HepG2 (cell line): ENCODE measurements around the gene ASB11. TPM values are rescaled to one million over a fixed set of nuclear protein-coding genes. Genes with fewer than 3 reads are reported as not detected.
A peak's percentile ranks its signal among the peaks of the same experiment; 100 is the strongest.

Experiments
- ARNTL ChIP-seq: sonication (generic); formaldehyde crosslinking; IDR thresholded peaks from 2 replicates; pipeline ENCODE4 v1.4.0; 2020; ENCODE audit warnings: mild to moderate bottlenecking, missing genetic modification reagents
- CCDC6 ChIP-seq: sonication (generic); formaldehyde crosslinking; IDR thresholded peaks from 2 replicates; pipeline ENCODE4 v1.8.1; 2022; ENCODE audit warnings: mild to moderate bottlenecking, missing genetic modification reagents, moderate library complexity
- EP300 ChIP-seq, 3 experiments: sonication (generic) in 1 of 3; formaldehyde crosslinking in 1 of 3; IDR thresholded peaks; 2 replicates each; pipeline versions ENCODE4 v1.5.1 to v1.6.1; 2011 to 2020; ENCODE audit warnings: low read depth in 2 of 3, low read length in 2 of 3, borderline replicate concordance in 1 of 3, improper control_type of control experiment in 1 of 3, mild to moderate bottlenecking in 1 of 3, missing genetic modification reagents in 1 of 3, moderate library complexity in 1 of 3
- GTF3A ChIP-seq: sonication (generic); formaldehyde crosslinking; conservative IDR thresholded peaks from 2 replicates; pipeline ENCODE4 v1.4.0; 2020; ENCODE audit warnings: mild to moderate bottlenecking, missing genetic modification reagents
- MBD4 ChIP-seq: IDR thresholded peaks from 2 replicates; pipeline ENCODE4 v1.6.1; 2012; ENCODE audit warnings: low read length, inconsistent platforms, borderline replicate concordance
- PAWR ChIP-seq: sonication (generic); formaldehyde crosslinking; IDR thresholded peaks from 2 replicates; pipeline ENCODE4 v1.4.0; 2020; ENCODE audit warnings: missing genetic modification reagents, mild to moderate bottlenecking, borderline replicate concordance
- SCMH1 ChIP-seq: sonication (generic); formaldehyde crosslinking; IDR thresholded peaks from 2 replicates; pipeline ENCODE4 v1.9.0; 2021; ENCODE audit warnings: missing genetic modification reagents, mild to moderate bottlenecking, borderline replicate concordance
- SIN3B ChIP-seq: fragments of 150-350 bp; IDR thresholded peaks from 2 replicates; pipeline ENCODE4 v1.6.1; 2014; ENCODE audit warnings: low read length
- TOE1 ChIP-seq: sonication (generic); formaldehyde crosslinking; IDR thresholded peaks from 2 replicates; pipeline ENCODE4 v1.4.0; 2020; ENCODE audit warnings: mild to moderate bottlenecking, missing genetic modification reagents
- ZMYM4 ChIP-seq: sonication (generic); formaldehyde crosslinking; IDR thresholded peaks from 2 replicates; pipeline ENCODE4 v1.8.1; 2023; ENCODE audit warnings: mild to moderate bottlenecking, missing genetic modification reagents
- ZNF256 ChIP-seq: sonication (generic); formaldehyde crosslinking; conservative IDR thresholded peaks from 2 replicates; pipeline ENCODE4 v1.4.0; 2020; ENCODE audit warnings: missing genetic modification reagents
- ZNF264 ChIP-seq: sonication (generic); formaldehyde crosslinking; IDR thresholded peaks from 2 replicates; pipeline ENCODE4 v1.4.0; 2020; ENCODE audit warnings: missing genetic modification reagents
- ZNF720 ChIP-seq: sonication (generic); formaldehyde crosslinking; IDR thresholded peaks from 2 replicates; pipeline ENCODE4 v1.4.0; 2020; ENCODE audit warnings: missing genetic modification reagents
- polyA plus RNA-seq, 8 experiments: library from polyadenylated mRNA; depleted of rRNA in 3 of 8; stranded (reverse) in 7 of 8; unstranded in 1 of 8; fragments of >200 nt; fragmentation: Illumina TruSeq in 4 of 8; extraction: Trizol in 4 of 8; gene quantifications; 2 replicates each; pipeline versions ENCODE4 v1.2.1 to v1.2.3, GENCODE V29; 2011 to 2016; ENCODE audit warnings: low read depth in 4 of 8, missing spikeins in 1 of 8, mixed read lengths in 1 of 8; ENCODE audit not compliant: insufficient read depth in 1 of 8
- total RNA-seq, 5 experiments: library from RNA; depleted of rRNA; stranded (reverse); fragments of >200 nt; fragmentation: Illumina TruSeq; extraction: Trizol; gene quantifications; 2 replicates each; pipeline ENCODE4 v1.2.3, GENCODE V29; 2016; ENCODE audit warnings: low read depth in 1 of 5
- TF ChIP-seq, protein P1 (sequence below): sonication (generic); formaldehyde crosslinking; IDR thresholded peaks from 2 replicates; pipeline ENCODE4 v1.5.0; 2020; ENCODE audit warnings: mild to moderate bottlenecking, missing genetic modification reagents, moderate library complexity
- TF ChIP-seq, protein P2 (sequence below): sonication (generic); formaldehyde crosslinking; IDR thresholded peaks from 2 replicates; pipeline ENCODE4 v1.4.0; 2020; ENCODE audit warnings: missing genetic modification reagents, mild to moderate bottlenecking, borderline replicate concordance
- TF ChIP-seq, protein P3 (sequence below): sonication (generic); formaldehyde crosslinking; IDR thresholded peaks from 2 replicates; pipeline ENCODE4 v1.5.1; 2020; ENCODE audit warnings: missing genetic modification reagents, mild to moderate bottlenecking, borderline replicate concordance
- TF ChIP-seq, protein P4 (sequence below): sonication (generic); formaldehyde crosslinking; IDR thresholded peaks from 2 replicates; pipeline ENCODE4 v1.4.0; 2020; ENCODE audit warnings: missing genetic modification reagents, borderline replicate concordance
- TF ChIP-seq, protein P5 (sequence below): sonication (generic); formaldehyde crosslinking; IDR thresholded peaks from 2 replicates; pipeline ENCODE4 v1.5.1; 2020; ENCODE audit warnings: mild to moderate bottlenecking, missing genetic modification reagents, moderate library complexity

ASB11 gene
- total and polyA plus RNA-seq, 2 of the 13 experiments (the other 11 are each of a cell fraction or from before 2014, with no cell fraction given): not detected

DNA sequence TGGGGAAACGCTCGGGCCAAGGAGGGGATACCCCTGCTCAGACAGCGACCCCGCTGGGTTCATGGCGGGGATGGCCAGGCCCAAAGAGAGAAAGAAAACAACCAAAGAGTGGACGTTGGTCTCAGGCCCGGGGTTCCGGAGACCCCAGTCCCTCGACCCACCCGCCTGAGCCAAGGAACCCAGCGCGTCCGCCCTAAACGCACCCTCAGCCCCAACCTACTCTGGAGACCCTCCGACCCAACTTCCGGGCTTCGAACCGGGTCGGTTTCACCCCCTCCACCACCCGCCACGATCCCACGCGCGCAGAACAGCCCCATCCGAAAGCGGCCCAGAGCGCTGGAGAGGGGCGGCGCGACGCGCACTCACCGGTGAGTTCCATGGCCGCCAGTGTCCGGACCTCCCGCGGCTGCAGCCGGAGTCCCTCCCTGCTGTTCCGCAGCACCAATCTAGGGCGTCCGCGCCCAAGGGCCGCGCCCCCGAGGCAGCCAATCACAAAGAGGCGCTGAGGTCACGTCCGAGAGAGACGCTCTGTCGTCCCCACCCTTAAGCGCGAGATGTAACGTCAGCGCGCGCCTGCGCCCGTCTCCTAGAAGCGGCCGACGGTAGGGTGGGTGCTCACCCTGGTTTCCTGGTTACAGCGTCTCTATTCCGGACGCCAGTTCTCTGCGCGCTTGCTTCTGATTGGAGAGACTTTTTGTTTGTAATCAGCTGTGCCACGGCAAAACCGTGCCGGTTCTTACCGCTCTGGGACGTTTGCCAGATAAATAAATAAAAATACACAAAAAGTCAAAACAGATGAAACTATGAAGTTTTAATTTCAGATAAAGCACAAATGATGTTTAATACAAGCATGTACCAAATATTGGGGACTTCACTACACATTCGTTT, 19.9 kb upstream of the ASB11 start, which contains the start of gene PIGA (continued):
- TF ChIP-seq ARNTL (CRISPR knock-in tag) (no peak), CCDC6 (CRISPR knock-in tag) (no peak), SCMH1 (no peak), EP300 (IDR thresholded peaks at IDR 0.05; ENCODE audit: low read depth in 2 of 2, low read length in 2 of 2) (no peak), EP300 (CRISPR knock-in tag; IDR thresholded peaks at IDR 0.05; ENCODE audit: borderline replicate concordance) (no peak), ZMYM4 (CRISPR knock-in tag) (peak; percentile 86), ZNF264 (CRISPR knock-in tag) (no peak), TOE1 (CRISPR knock-in tag) (no peak), PAWR (CRISPR knock-in tag) (no peak), GTF3A (CRISPR knock-in tag) (no peak), MBD4 (no peak), SIN3B (no peak; the same call in 1 of the 2 replicates), ZNF256 (CRISPR knock-in tag) (no peak), ZNF720 (CRISPR knock-in tag) (no peak)
- TF ChIP-seq, protein P1, sequence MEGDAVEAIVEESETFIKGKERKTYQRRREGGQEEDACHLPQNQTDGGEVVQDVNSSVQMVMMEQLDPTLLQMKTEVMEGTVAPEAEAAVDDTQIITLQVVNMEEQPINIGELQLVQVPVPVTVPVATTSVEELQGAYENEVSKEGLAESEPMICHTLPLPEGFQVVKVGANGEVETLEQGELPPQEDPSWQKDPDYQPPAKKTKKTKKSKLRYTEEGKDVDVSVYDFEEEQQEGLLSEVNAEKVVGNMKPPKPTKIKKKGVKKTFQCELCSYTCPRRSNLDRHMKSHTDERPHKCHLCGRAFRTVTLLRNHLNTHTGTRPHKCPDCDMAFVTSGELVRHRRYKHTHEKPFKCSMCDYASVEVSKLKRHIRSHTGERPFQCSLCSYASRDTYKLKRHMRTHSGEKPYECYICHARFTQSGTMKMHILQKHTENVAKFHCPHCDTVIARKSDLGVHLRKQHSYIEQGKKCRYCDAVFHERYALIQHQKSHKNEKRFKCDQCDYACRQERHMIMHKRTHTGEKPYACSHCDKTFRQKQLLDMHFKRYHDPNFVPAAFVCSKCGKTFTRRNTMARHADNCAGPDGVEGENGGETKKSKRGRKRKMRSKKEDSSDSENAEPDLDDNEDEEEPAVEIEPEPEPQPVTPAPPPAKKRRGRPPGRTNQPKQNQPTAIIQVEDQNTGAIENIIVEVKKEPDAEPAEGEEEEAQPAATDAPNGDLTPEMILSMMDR: no peak
- TF ChIP-seq, protein P2, sequence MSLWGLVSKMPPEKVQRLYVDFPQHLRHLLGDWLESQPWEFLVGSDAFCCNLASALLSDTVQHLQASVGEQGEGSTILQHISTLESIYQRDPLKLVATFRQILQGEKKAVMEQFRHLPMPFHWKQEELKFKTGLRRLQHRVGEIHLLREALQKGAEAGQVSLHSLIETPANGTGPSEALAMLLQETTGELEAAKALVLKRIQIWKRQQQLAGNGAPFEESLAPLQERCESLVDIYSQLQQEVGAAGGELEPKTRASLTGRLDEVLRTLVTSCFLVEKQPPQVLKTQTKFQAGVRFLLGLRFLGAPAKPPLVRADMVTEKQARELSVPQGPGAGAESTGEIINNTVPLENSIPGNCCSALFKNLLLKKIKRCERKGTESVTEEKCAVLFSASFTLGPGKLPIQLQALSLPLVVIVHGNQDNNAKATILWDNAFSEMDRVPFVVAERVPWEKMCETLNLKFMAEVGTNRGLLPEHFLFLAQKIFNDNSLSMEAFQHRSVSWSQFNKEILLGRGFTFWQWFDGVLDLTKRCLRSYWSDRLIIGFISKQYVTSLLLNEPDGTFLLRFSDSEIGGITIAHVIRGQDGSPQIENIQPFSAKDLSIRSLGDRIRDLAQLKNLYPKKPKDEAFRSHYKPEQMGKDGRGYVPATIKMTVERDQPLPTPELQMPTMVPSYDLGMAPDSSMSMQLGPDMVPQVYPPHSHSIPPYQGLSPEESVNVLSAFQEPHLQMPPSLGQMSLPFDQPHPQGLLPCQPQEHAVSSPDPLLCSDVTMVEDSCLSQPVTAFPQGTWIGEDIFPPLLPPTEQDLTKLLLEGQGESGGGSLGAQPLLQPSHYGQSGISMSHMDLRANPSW (CRISPR knock-in tag): no peak
- TF ChIP-seq, protein P3, sequence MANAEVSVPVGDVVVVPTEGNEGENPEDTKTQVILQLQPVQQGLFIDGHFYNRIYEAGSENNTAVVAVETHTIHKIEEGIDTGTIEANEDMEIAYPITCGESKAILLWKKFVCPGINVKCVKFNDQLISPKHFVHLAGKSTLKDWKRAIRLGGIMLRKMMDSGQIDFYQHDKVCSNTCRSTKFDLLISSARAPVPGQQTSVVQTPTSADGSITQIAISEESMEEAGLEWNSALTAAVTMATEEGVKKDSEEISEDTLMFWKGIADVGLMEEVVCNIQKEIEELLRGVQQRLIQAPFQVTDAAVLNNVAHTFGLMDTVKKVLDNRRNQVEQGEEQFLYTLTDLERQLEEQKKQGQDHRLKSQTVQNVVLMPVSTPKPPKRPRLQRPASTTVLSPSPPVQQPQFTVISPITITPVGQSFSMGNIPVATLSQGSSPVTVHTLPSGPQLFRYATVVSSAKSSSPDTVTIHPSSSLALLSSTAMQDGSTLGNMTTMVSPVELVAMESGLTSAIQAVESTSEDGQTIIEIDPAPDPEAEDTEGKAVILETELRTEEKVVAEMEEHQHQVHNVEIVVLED (CRISPR knock-in tag): peak; percentile 93
- TF ChIP-seq, protein P4, sequence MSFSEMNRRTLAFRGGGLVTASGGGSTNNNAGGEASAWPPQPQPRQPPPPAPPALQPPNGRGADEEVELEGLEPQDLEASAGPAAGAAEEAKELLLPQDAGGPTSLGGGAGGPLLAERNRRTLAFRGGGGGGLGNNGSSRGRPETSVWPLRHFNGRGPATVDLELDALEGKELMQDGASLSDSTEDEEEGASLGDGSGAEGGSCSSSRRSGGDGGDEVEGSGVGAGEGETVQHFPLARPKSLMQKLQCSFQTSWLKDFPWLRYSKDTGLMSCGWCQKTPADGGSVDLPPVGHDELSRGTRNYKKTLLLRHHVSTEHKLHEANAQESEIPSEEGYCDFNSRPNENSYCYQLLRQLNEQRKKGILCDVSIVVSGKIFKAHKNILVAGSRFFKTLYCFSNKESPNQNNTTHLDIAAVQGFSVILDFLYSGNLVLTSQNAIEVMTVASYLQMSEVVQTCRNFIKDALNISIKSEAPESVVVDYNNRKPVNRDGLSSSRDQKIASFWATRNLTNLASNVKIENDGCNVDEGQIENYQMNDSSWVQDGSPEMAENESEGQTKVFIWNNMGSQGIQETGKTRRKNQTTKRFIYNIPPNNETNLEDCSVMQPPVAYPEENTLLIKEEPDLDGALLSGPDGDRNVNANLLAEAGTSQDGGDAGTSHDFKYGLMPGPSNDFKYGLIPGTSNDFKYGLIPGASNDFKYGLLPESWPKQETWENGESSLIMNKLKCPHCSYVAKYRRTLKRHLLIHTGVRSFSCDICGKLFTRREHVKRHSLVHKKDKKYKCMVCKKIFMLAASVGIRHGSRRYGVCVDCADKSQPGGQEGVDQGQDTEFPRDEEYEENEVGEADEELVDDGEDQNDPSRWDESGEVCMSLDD (CRISPR knock-in tag): no peak
- TF ChIP-seq, protein P5, sequence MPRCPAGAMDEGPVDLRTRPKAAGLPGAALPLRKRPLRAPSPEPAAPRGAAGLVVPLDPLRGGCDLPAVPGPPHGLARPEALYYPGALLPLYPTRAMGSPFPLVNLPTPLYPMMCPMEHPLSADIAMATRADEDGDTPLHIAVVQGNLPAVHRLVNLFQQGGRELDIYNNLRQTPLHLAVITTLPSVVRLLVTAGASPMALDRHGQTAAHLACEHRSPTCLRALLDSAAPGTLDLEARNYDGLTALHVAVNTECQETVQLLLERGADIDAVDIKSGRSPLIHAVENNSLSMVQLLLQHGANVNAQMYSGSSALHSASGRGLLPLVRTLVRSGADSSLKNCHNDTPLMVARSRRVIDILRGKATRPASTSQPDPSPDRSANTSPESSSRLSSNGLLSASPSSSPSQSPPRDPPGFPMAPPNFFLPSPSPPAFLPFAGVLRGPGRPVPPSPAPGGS (CRISPR knock-in tag): peak; percentile 62; the same call in 1 of the 2 replicates
